Measurements from ENCODE around the gene RIMS4. TPM values are rescaled to one million over a fixed set of nuclear protein-coding genes. Genes with fewer than 3 reads are reported as not detected.
A peak's percentile ranks its signal among the peaks of the same experiment; 100 is the strongest.

Gene RIMS4
- total RNA-seq, 1 experiment from 2014 or later = 3.2 TPM

- no peak for DNase-seq (ENCODE audit: low spot score)
Measured at GRCh38 chr20:44742304-44743079, 67.9 kb downstream of the RIMS4 start.

- DNase-seq (ENCODE audit: low spot score) = no peak
Measured at GRCh38 chr20:44739942-44740341, 70.4 kb downstream of the RIMS4 start.

DNA sequence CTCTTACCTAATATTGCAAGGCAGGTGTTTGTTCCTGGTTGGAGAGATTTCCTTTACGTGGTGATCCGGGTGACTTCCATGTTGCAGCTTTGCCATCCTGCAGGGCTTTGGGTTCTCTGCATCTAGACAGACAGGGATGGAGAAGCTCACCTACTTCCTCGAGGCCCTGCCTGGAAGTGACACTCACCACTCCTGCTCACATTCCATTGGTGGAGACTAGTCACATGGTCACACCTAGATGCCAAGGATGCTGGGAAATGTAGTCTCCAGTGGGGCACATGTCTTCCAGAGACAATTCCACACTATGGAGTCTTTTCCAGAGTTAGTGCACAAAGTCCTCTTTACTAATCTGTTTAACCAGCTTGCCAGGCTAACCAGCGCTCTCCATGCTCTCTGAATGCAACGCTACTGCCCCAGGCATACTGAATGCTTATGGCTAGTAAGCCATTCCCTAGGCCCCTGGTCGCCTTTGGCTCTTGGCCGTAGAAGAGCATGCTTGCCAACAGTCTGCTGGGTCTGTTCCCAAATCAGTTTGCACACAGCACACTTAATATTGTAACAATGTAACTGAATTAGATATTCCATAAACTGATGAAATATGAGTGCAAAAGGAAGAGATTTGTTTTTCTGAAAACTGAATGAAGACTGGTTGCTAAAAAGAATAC lies 71.4 kb downstream of the RIMS4 start:
- peak; percentile 87 for DNase-seq (ENCODE audit: low spot score)

GRCh38 chr20:44737116-44737515 lies 73.2 kb downstream of the RIMS4 start:
- no peak for DNase-seq (ENCODE audit: low spot score)

- peak; percentile 93 for DNase-seq (ENCODE audit: low spot score)
Measured at GRCh38 chr20:44736170-44737021, 74.0 kb downstream of the RIMS4 start.

- DNase-seq (ENCODE audit: low spot score) = no peak
Measured at GRCh38 chr20:44735816-44736169, 74.6 kb downstream of the RIMS4 start.

GRCh38 chr20:44734938-44735337 lies 75.4 kb downstream of the RIMS4 start:
- DNase-seq (ENCODE audit: low spot score) = peak; percentile 59

- peak; percentile 67 for DNase-seq (ENCODE audit: low spot score)
Measured at GRCh38 chr20:44733341-44734069, 76.8 kb downstream of the RIMS4 start.

- no peak for DNase-seq (ENCODE audit: low spot score)
Measured at GRCh38 chr20:44732327-44732726, 78.0 kb downstream of the RIMS4 start.

GRCh38 chr20:44731657-44732056 lies 78.7 kb downstream of the RIMS4 start:
- no peak for DNase-seq (ENCODE audit: low spot score)

GRCh38 chr20:44730441-44730840 lies 79.9 kb downstream of the RIMS4 start:
- peak; percentile 71 for DNase-seq (ENCODE audit: low spot score)

DNA sequence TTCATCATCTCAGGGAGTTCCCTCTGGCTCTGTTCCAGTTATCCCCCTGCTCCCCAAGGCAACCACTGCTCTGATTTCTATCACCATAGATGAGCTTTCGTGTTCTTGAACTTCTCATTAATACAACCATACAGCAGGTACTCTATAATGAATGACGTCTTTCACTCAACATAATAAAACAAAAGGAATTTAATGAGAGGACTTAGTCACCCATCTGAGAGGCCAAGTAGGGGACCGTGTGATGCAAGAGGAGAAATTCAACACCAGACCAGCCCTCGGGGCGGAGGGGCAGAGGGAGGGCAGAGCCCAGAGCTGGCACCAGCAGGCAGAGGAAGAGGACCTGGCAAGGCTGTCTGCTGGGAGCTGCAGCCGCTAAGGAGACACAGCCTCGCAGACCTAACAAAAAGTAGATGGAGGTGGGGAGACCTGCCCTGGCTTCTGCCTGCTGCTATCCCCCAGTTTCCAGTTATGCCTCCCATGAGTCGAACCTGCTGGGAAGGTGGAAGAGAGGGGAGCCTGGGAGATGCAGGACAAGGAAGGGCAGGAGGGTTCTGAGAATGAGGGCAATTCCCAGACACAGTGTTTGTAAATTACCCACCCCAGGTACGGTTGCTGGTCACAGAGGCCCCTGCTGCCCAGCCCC lies 81.4 kb downstream of the RIMS4 start:
- DNase-seq (ENCODE audit: low spot score) = peak; percentile 94

- no peak for DNase-seq (ENCODE audit: low spot score)
Measured at GRCh38 chr20:44727651-44728050, 82.7 kb downstream of the RIMS4 start.

DNA sequence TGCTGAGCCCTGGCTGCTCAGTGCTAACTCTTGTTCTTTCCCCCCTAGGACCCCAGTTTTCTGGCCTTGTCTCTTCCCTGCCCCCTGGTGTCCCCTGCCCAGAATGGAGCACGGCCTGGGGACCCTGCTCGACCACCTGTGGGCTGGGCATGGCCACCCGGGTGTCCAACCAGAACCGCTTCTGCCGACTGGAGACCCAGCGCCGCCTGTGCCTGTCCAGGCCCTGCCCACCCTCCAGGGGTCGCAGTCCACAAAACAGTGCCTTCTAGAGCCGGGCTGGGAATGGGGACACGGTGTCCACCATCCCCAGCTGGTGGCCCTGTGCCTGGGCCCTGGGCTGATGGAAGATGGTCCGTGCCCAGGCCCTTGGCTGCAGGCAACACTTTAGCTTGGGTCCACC lies 83.3 kb downstream of the RIMS4 start:
- no peak for DNase-seq (ENCODE audit: low spot score)

DNA sequence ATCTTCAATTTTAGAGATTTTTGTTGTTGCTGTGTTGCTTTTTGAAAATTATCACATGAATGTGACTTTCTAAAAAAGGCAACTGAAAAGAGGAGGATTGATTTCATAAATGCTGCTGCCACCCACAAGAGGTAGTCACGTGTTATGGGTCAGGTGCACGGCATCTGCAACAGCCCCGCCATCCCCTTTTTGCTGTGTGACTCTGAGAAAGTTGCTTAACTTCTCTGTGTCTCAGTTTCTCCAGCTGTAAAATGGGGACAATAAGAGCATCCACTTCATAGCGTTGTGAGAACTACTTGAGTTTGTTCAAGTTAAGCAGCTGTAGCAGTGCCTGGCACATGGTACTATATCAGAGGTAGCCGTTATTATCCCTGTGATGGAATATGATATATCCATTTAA lies 84.5 kb downstream of the RIMS4 start:
- no peak for DNase-seq (ENCODE audit: low spot score)

DNA sequence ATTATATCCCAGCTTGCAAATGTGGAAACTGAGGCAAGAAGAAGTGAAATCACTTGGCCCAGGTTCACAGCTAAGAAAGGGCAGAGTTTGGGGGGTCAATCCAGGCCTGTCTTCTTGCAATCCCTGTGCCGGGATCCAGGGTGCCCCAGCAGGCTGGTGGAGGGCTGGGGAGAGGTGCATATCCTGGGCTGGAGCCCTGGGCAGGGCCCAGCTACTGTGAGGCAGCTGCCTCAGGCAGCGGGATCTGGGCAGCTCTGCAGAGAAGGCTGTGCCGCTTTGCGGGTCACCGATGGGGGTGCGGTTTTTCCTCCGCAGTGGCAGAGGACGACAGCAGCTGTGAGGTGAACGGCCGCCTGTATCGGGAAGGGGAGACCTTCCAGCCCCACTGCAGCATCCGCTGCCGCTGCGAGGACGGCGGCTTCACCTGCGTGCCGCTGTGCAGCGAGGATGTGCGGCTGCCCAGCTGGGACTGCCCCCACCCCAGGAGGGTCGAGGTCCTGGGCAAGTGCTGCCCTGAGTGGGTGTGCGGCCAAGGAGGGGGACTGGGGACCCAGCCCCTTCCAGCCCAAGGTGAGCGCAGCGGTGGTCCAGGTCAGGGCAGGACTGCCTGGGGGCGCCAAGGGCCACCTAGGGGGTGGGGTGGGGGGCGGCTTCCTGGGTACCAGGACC lies 85.8 kb downstream of the RIMS4 start:
- no peak for DNase-seq (ENCODE audit: low spot score)

DNA sequence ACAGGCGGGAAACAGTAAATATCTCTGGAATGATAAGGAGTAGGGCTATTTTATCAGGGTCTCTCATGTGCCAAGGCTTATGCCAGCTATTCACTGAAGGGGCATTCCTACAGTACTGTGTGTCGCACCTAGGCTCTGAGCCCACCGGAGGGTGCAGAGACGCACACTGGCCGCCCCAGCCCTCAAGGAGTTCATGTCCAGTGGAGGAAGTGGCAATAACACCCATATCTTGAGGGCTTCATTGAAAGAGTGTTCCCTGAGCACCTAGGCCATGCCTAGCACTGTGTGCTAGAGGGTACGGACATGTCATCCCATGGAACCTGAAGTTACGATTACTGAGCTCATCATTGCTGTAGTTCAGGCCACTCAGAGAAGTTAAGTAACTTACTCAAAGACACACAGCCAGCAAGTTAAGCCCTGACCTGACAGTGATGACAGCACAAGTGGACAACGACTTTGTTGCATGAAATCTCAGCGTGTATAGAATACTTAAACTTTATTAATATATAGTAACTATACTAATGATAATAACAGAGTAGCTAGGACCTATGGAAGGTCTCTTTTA lies 86.5 kb downstream of the RIMS4 start:
- no peak for DNase-seq (ENCODE audit: low spot score)

GRCh38 chr20:44723391-44723790 lies 87.0 kb downstream of the RIMS4 start:
- DNase-seq (ENCODE audit: low spot score) = no peak

DNA sequence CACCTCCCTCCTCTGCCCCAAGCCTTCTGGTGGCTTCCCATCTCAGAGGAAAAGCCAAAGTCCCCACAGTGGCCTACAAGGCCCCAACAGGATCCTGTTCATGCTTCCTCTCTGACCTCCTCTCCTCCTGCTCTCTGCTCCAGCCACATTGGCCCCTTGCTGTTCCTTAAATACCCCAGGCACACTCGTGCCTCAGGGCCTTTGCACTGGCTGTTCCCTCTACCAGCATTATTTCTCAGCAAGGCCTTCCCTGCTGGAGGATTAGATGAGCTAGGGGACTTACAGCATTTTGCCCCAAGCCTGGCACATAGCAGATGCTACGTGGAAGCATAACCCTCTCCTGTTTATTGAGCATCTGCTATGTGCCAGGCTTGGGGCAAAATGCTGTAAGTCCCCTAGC lies 87.4 kb downstream of the RIMS4 start:
- no peak for DNase-seq (ENCODE audit: low spot score)

GRCh38 chr20:44721785-44722054 lies 88.6 kb downstream of the RIMS4 start:
- no peak for DNase-seq (ENCODE audit: low spot score)

Measured in H4 (cell line).